Keratinocyte (primary cell): ENCODE measurements around the gene SETDB1.

Source experiments
- EZH2 ChIP-seq: IDR thresholded peaks from one replicate; pipeline ENCODE4 v1.6.1; 2012; ENCODE audit warnings: inconsistent platforms, mild to moderate bottlenecking, low read length, moderate library complexity
- TF ChIP-seq, protein P1 (sequence below), 3 experiments: IDR thresholded peaks in 1 of 3; conservative IDR thresholded peaks in 1 of 3; optimal IDR thresholded peaks in 1 of 3; 2 replicates in 2 of 3; 3 replicates in 1 of 3; pipeline versions ENCODE3 to v1.5.1; 2011; ENCODE audit warnings: low read length in 3 of 3, mild to moderate bottlenecking in 3 of 3, moderate library complexity in 2 of 3, control low read depth in 1 of 3, inconsistent platforms in 1 of 3; ENCODE audit not compliant: insufficient read depth in 2 of 3; ENCODE audit errors: extremely low read depth in 1 of 3

DNA sequence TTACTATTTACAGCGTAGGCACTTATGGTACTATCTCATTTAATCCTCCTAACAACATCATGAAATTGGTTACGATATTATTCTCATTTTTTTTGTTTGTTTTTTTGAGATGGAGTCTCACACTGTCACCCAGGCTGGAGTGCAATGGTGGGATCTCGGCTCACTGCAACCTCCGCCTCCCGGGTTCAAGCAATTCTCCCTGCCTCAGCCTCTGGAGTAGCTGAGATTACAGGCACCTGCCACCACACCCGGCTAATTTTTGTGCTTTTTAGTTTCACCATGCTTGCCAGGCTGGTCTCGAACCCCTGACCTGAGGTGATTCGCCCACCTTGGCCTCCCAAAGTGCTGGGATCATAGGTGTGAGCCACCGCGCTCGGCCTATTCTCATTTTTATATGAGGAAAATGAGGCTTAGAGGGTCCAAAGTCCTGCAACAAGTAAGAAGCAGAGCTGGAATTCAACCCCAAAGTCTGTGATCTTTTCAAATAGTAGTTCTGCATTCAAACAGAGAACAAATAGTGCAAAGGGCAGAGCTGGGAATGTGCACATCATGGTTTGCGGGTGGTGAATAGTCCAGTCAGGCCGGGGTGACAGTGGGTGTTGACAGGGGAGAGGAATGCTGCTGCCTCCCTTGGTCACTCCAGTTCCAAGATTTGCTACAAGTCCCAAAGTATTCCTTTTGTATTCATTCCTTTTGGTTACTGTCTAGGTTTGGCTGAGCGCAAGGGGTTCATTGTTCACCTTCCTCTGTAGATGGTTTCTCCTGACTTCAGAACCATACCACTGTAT lies 86.7 kb downstream of the SETDB1 start:
- TF ChIP-seq, protein P1, sequence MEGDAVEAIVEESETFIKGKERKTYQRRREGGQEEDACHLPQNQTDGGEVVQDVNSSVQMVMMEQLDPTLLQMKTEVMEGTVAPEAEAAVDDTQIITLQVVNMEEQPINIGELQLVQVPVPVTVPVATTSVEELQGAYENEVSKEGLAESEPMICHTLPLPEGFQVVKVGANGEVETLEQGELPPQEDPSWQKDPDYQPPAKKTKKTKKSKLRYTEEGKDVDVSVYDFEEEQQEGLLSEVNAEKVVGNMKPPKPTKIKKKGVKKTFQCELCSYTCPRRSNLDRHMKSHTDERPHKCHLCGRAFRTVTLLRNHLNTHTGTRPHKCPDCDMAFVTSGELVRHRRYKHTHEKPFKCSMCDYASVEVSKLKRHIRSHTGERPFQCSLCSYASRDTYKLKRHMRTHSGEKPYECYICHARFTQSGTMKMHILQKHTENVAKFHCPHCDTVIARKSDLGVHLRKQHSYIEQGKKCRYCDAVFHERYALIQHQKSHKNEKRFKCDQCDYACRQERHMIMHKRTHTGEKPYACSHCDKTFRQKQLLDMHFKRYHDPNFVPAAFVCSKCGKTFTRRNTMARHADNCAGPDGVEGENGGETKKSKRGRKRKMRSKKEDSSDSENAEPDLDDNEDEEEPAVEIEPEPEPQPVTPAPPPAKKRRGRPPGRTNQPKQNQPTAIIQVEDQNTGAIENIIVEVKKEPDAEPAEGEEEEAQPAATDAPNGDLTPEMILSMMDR (optimal IDR thresholded peaks at IDR 0.05 in 1 of 3, IDR thresholded peaks at IDR 0.05 in 1 of 3, conservative IDR thresholded peaks at IDR 0.05 in 1 of 3; ENCODE audit: extremely low read depth in 1 of 3, insufficient read depth in 2 of 3, low read length in 3 of 3), result no peak
- no peak for TF ChIP-seq EZH2
